Smooth muscle cell (in vitro differentiated cells): ENCODE data around the gene RNGTT. TPM values are rescaled to one million over a fixed set of nuclear protein-coding genes. Genes with fewer than 3 reads are reported as not detected.

Experiments used
- DNase-seq: peaks from one replicate; lab custom pipeline; 2025; ENCODE audit not compliant: unreplicated experiment; lab: John Stamatoyannopoulos, UW
- H2AFZ ChIP-seq: fragments of 200-600 bp; sonication (generic); 2 replicates; pipeline ENCODE4 v1.6.0; 2016; ENCODE audit warnings: antibody characterized with exemption, low read depth, mild to moderate bottlenecking
- H3F3A ChIP-seq: fragments of 200-600 bp; sonication (generic); 2 replicates; pipeline ENCODE4 v1.6.0; 2017; ENCODE audit warnings: antibody characterized with exemption, low read depth
- H3K27ac ChIP-seq: fragments of 200-600 bp; sonication (generic); 2 replicates; pipeline ENCODE4 v1.5.1; 2016; ENCODE audit warnings: low read depth, mild to moderate bottlenecking
- H3K27me3 ChIP-seq: fragments of 200-600 bp; sonication (generic); 2 replicates; pipeline ENCODE4 v1.6.1; 2016; ENCODE audit warnings: low read depth, mild to moderate bottlenecking
- H3K36me3 ChIP-seq: fragments of 200-600 bp; sonication (generic); 2 replicates; pipeline ENCODE4 v1.5.1; 2016; ENCODE audit warnings: low read depth
- H3K4me1 ChIP-seq: fragments of 200-600 bp; sonication (generic); 2 replicates; pipeline ENCODE4 v1.5.1; 2016; ENCODE audit warnings: low read depth
- H3K4me2 ChIP-seq: fragments of 200-600 bp; sonication (generic); 2 replicates; pipeline ENCODE4 v1.6.0; 2016; ENCODE audit warnings: mild to moderate bottlenecking
- H3K4me3 ChIP-seq: fragments of 200-600 bp; sonication (generic); 2 replicates; pipeline ENCODE4 v1.5.1; 2016; ENCODE audit warnings: mild to moderate bottlenecking
- H3K79me2 ChIP-seq: fragments of 200-600 bp; sonication (generic); 2 replicates; pipeline ENCODE4 v1.6.0; 2016; ENCODE audit warnings: low read depth, mild to moderate bottlenecking
- H3K9ac ChIP-seq: fragments of 200-600 bp; sonication (generic); 2 replicates; pipeline ENCODE4 v1.6.0; 2016; ENCODE audit warnings: low read depth
- H3K9me3 ChIP-seq: fragments of 200-600 bp; sonication (generic); replicated peaks from 2 replicates; pipeline ENCODE4 v1.5.1; 2016; ENCODE audit warnings: low read depth
- H4K20me1 ChIP-seq: fragments of 200-600 bp; sonication (generic); 2 replicates; pipeline ENCODE4 v1.6.0; 2016; ENCODE audit warnings: low read depth
- WGBS: methylation state at CpG from one replicate; pipeline ENCODE4 v1.1.7; 2016; ENCODE audit warnings: low lambda C conversion rate; 5-methylcytosine and 5-hydroxymethylcytosine counted together
- polyA plus RNA-seq: library from polyadenylated mRNA; unstranded; fragments of >200 nt; fragmentation: Nextera tagmentation; extraction: Ambion mirVana; gene quantifications from 2 replicates; pipeline ENCODE4 v1.2.1, GENCODE V29; 2016
- total RNA-seq: library from RNA; depleted of rRNA; stranded (reverse); fragments of >200 nt; gene quantifications from 2 replicates; pipeline ENCODE4 v1.2.3, GENCODE V29; 2014
- TF ChIP-seq, protein P1 (sequence below): fragments of 200-600 bp; sonication (generic); IDR thresholded peaks from 2 replicates; pipeline ENCODE4 v1.5.1; 2017; ENCODE audit warnings: borderline replicate concordance, mild to moderate bottlenecking, antibody characterized with exemption; ENCODE audit not compliant: insufficient read depth, poor library complexity, severe bottlenecking

Gene RNGTT
- total and polyA plus RNA-seq, 2 experiments from 2014 or later: 7.5 to 22.7 TPM

DNA sequence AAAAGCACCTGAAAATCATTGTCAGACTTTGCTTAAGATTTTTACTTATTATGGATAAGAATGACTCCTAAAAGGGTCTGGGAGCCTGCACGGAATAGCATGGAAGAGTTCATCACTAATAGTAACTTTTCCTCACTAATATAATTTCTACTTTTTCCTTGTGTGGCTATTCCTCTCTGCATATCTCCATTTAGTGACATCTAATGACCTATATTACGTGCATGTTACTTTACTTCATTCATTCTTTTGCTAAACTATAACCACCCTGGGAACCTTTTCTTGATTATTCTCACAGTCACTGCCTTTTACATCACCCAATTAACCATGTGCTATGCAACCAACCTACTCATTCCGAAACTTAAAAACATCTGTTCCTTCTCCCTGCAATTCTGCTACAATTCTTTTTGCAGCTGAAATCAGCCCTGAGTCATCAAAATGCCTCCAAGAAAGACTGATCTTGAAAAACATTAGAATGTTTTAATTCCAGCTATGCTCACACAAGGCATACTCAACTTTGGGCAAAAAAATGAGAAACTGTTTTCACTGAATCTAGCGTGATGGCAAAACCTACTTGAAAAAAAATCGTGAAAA lies 313.3 kb downstream of the RNGTT start:
- 72% methylated on average over 5 of the region's 5 CpGs for WGBS
- Histone ChIP-seq H3K36me3 (no peaks in the 10 kb centered on the region), H3K9ac (no peak overlapping the region), H3K27me3 (no peaks in the 10 kb centered on the region), H3F3A (no peaks in the 10 kb centered on the region), H3K9me3 (no peaks in the 10 kb centered on the region), H3K4me2 (no peak overlapping the region), H4K20me1 (peaks cover 7% of the 10 kb centered on the region), H3K4me1 (no peaks in the 10 kb centered on the region), H3K4me3 (no peak overlapping the region), H3K27ac (no peak overlapping the region), H2AFZ (no peak overlapping the region), H3K79me2 (no peaks in the 10 kb centered on the region)
- no peak for DNase-seq
- TF ChIP-seq, protein P1, sequence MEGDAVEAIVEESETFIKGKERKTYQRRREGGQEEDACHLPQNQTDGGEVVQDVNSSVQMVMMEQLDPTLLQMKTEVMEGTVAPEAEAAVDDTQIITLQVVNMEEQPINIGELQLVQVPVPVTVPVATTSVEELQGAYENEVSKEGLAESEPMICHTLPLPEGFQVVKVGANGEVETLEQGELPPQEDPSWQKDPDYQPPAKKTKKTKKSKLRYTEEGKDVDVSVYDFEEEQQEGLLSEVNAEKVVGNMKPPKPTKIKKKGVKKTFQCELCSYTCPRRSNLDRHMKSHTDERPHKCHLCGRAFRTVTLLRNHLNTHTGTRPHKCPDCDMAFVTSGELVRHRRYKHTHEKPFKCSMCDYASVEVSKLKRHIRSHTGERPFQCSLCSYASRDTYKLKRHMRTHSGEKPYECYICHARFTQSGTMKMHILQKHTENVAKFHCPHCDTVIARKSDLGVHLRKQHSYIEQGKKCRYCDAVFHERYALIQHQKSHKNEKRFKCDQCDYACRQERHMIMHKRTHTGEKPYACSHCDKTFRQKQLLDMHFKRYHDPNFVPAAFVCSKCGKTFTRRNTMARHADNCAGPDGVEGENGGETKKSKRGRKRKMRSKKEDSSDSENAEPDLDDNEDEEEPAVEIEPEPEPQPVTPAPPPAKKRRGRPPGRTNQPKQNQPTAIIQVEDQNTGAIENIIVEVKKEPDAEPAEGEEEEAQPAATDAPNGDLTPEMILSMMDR: no peak

DNA sequence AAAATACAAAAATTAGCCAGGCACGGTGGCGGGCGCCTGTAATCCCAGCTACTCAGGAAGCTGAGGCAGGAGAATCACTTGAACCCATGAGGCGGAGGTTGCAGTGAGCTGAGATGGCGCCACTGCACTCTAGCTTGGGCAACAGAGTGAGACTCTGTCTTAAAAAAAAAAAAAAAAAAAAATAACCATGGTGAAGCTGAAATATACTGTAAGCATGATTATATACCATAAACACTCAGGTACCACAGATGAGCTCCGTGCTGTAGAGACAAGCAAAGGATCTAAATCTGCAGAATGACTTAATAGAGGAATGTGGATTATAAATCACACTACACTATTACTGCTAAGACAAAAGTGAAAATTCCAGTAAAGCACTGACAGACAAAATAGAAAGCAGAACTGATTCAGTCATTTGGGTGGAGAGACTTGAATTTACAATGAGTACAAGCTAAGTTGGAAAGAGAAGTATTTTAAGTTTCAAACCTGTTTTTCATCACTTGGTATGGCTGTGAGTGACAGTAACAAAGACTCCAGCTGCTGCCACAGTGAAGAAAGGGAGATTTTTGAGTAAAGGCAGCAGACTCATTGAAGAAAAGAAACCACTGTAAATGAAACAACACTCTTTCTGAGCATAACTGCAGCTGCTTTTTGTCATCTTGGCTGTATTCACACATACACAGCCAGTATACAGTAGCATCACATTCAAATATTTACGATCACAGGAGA lies 322.1 kb downstream of the RNGTT start:
- 85% methylated on average over 7 of the region's 7 CpGs for WGBS
- Histone ChIP-seq H3K27me3 (no peaks in the 10 kb centered on the region), H3K9me3 (no peaks in the 10 kb centered on the region)

DNA sequence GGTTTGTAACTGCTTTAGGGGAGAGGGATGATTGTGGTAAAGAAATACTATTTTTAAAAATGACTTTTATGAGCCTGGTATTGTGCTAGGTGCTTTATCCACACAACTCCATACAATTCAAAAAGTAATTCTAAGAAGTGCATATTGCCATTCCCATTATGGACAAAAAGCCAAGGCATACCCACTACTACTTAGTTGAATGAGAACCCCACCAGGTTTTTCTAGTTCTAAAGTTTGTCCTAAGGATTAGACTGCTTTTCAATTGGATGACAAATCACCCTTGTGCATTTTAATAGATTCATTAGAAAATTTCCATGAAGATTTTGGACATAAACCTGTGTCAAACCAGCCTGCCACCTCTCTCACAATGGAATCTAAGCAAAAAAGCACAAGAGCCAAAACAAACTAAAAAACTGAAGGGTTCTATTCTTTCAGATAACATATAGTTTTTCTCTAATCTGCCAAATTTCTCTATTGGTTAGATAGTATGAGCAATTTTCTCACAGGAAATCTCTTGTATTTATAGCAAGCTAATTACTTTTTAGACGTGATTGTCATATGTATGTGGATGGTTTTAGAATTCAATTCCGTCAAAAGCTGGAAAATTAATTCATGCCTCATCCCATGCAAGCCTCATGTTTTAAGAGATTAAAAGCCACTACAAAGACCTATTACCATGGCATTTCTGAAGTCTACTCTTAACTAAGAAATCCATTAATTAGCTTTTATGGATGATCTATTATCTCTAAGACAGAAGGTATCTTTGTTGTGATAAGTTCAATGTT lies 325.5 kb downstream of the RNGTT start:
- Histone ChIP-seq H4K20me1 (peaks cover 24% of the 10 kb centered on the region), H3K4me2 (no peak overlapping the region), H3K4me1 (no peaks in the 10 kb centered on the region), H3K27ac (no peak overlapping the region), H3K9me3 (no peaks in the 10 kb centered on the region), H3K27me3 (no peaks in the 10 kb centered on the region), H3K79me2 (no peaks in the 10 kb centered on the region), H3K9ac (no peak overlapping the region), H3K4me3 (no peak overlapping the region), H3F3A (peaks cover 4% of the 10 kb centered on the region), H2AFZ (no peak overlapping the region), H3K36me3 (no peaks in the 10 kb centered on the region)
- 81% methylated on average over 2 of the region's 2 CpGs for WGBS
- TF ChIP-seq, protein P1: no peak
- no peak for DNase-seq

More for the DNA sequence above, 322.1 kb downstream of the RNGTT start:
- H3K79me2 ChIP-seq: no peaks in the 10 kb centered on the region
- no peak overlapping the region for H3K9ac ChIP-seq
- H3K4me3 ChIP-seq: no peak overlapping the region
- H3K4me1 ChIP-seq: no peaks in the 10 kb centered on the region
- H3K36me3 ChIP-seq: no peaks in the 10 kb centered on the region
- peaks cover 28% of the 10 kb centered on the region for H4K20me1 ChIP-seq
- peak overlapping the region; percentile 1 for H3K27ac ChIP-seq
- TF ChIP-seq, protein P1: no peak
- H2AFZ ChIP-seq: no peak overlapping the region
- no peak for DNase-seq
- H3F3A ChIP-seq: peaks cover 4% of the 10 kb centered on the region
- H3K4me2 ChIP-seq: no peak overlapping the region
